HAP-1 (cell line): ENCODE measurements around the gene ALB.

Experiments used
- DNase-seq, 2 experiments: peaks; one replicate each; pipeline ENCODE4 v3.0.0-alpha.2; 2016 to 2020; ENCODE audit warnings: low spot score in 2 of 2
- H3K27me3 ChIP-seq: fragments of 250-450 bp; sonication (Bioruptor Pico); 2 replicates; pipeline ENCODE4 v1.5.1; 2020; ENCODE audit warnings: low read depth, mild to moderate bottlenecking, moderate library complexity
- H3K36me3 ChIP-seq: fragments of 250-450 bp; sonication (Bioruptor Pico); replicated peaks from 2 replicates; pipeline ENCODE4 v1.5.1; 2020; ENCODE audit warnings: mild to moderate bottlenecking
- H3K4me1 ChIP-seq: fragments of 250-450 bp; sonication (Bioruptor Pico); 2 replicates; pipeline ENCODE4 v1.5.1; 2020; ENCODE audit warnings: mild to moderate bottlenecking
- H3K4me3 ChIP-seq: fragments of 250-450 bp; sonication (Bioruptor Pico); 2 replicates; pipeline ENCODE4 v1.5.1; 2020; ENCODE audit warnings: mild to moderate bottlenecking, moderate library complexity
- H3K9me3 ChIP-seq: fragments of 250-450 bp; sonication (Bioruptor Pico); 2 replicates; pipeline ENCODE4 v1.5.1; 2020; ENCODE audit warnings: mild to moderate bottlenecking, moderate library complexity
- in situ Hi-C: fragments of 300-500 bp; cut with MboI; formaldehyde crosslinking; loops from 3 replicates; pipeline ENCODE4 v1.14.3; 2020; ENCODE audit warnings: low sequenced_read_pairs, inconsistent platforms, mixed read lengths

ALB gene

GRCh38 chr4:73413294-73413755 lies 9.2 kb downstream of the ALB start:
- no peak for DNase-seq
- in situ Hi-C loops, result no loop called here
- H3K4me1 ChIP-seq, result peaks cover 11% of the 10 kb centered on the region
- H3K36me3 ChIP-seq, result no peaks in the 10 kb centered on the region
- no peaks in the 10 kb centered on the region for H3K9me3 ChIP-seq
- no peak overlapping the region for H3K4me3 ChIP-seq
- H3K27me3 ChIP-seq, result no peaks in the 10 kb centered on the region

DNA sequence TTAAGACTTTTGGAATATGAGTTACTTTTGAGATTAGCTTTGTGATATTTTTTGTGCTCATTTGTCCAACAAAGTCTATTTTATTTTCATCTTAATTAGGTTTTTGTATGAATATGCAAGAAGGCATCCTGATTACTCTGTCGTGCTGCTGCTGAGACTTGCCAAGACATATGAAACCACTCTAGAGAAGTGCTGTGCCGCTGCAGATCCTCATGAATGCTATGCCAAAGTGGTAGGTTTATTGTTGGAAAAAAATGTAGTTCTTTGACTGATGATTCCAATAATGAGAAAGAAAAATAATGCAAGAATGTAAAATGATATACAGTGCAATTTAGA lies 10.8 kb downstream of the ALB start:
- Histone ChIP-seq H3K36me3 (no peaks in the 10 kb centered on the region), H3K27me3 (no peaks in the 10 kb centered on the region), H3K4me1 (peaks cover 11% of the 10 kb centered on the region), H3K9me3 (no peaks in the 10 kb centered on the region), H3K4me3 (no peak overlapping the region)
- in situ Hi-C loops, result no loop called here
- DNase-seq, result no peak

DNA sequence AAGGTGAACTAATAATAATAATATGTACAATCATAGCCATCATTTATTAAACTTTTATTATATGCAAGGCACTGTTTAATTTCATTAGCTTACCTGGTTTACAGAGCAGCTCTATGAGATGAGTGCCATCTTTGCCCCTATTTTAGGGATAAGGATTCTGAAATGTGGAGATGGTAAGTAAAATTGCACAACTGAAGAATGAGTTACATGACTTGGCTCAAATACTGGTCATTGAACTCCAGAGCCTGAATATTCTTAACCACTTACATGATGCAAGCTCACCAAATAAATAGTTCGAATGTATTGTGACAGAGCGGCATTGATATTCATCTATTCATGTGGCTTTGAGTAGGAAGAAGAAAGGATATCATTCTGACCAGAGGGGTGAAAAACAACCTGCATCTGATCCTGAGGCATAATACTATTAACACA lies 11.7 kb downstream of the ALB start:
- H3K9me3 ChIP-seq, result no peaks in the 10 kb centered on the region
- H3K4me3 ChIP-seq, result no peak overlapping the region
- in situ Hi-C loops, result no loop called here
- H3K4me1 ChIP-seq, result peaks cover 13% of the 10 kb centered on the region
- H3K36me3 ChIP-seq, result no peaks in the 10 kb centered on the region
- peak in 1 of 2 experiments; percentile 69 for DNase-seq
- H3K27me3 ChIP-seq, result no peaks in the 10 kb centered on the region

DNA sequence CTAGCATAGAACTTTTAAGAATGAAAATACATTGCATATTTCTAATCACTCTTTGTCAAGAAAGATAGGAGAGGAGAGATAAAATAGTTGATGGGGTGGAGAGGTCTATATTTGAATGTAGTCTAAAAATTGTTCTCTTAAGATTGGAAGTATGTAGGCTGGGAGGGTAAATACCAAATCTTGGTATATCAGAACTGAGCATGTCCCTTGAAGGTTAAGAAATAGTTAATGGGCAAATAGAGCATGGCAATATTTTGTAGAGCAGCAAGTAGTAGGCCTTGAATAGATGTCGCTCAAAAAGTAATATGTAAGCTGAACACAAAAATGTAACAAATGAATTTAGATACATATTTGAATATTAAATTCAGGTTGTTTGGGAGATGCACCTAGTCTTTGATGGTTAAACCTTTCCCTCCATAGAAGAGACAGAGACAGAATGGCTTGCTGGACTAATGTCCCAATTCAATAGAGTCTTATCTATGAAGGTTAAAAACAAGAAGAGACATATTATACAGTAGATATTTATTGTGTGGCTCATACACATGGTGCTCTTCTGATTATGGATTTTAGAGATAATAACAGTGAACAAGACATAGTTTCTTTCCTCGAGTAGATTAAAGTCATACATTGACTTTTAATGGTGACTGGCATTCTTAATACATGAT lies 12.5 kb downstream of the ALB start:
- Histone ChIP-seq H3K36me3 (no peaks in the 10 kb centered on the region), H3K4me3 (no peak overlapping the region), H3K4me1 (peaks cover 13% of the 10 kb centered on the region), H3K27me3 (no peaks in the 10 kb centered on the region), H3K9me3 (no peaks in the 10 kb centered on the region)
- DNase-seq, result no peak
- in situ Hi-C loops, result no loop called here

DNA sequence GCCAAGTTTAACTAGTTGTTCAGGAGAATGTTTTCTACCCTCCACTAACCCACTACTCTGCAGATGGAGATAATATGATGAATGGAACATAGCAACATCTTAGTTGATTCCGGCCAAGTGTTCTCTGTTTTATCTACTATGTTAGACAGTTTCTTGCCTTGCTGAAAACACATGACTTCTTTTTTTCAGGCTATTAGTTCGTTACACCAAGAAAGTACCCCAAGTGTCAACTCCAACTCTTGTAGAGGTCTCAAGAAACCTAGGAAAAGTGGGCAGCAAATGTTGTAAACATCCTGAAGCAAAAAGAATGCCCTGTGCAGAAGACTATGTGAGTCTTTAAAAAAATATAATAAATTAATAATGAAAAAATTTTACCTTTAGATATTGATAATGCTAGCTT lies 13.3 kb downstream of the ALB start:
- in situ Hi-C loops, result no loop called here
- no peaks in the 10 kb centered on the region for H3K36me3 ChIP-seq
- DNase-seq, result no peak
- no peak overlapping the region for H3K4me3 ChIP-seq
- no peaks in the 10 kb centered on the region for H3K27me3 ChIP-seq
- peaks cover 13% of the 10 kb centered on the region for H3K4me1 ChIP-seq
- no peaks in the 10 kb centered on the region for H3K9me3 ChIP-seq

- Histone ChIP-seq H3K9me3 (no peaks in the 10 kb centered on the region), H3K27me3 (no peaks in the 10 kb centered on the region), H3K4me1 (peaks cover 13% of the 10 kb centered on the region), H3K36me3 (no peaks in the 10 kb centered on the region), H3K4me3 (no peak overlapping the region)
- DNase-seq, result no peak
- in situ Hi-C loops, result no loop called here
Observed at GRCh38 chr4:73417973-73418372, 13.9 kb downstream of the ALB start.

- Histone ChIP-seq H3K4me3 (no peak overlapping the region), H3K27me3 (no peaks in the 10 kb centered on the region), H3K4me1 (peaks cover 13% of the 10 kb centered on the region), H3K9me3 (no peaks in the 10 kb centered on the region), H3K36me3 (no peaks in the 10 kb centered on the region)
- no peak for DNase-seq
- in situ Hi-C loops, result no loop called here
Observed at GRCh38 chr4:73418677-73419076, 14.6 kb downstream of the ALB start.

DNA sequence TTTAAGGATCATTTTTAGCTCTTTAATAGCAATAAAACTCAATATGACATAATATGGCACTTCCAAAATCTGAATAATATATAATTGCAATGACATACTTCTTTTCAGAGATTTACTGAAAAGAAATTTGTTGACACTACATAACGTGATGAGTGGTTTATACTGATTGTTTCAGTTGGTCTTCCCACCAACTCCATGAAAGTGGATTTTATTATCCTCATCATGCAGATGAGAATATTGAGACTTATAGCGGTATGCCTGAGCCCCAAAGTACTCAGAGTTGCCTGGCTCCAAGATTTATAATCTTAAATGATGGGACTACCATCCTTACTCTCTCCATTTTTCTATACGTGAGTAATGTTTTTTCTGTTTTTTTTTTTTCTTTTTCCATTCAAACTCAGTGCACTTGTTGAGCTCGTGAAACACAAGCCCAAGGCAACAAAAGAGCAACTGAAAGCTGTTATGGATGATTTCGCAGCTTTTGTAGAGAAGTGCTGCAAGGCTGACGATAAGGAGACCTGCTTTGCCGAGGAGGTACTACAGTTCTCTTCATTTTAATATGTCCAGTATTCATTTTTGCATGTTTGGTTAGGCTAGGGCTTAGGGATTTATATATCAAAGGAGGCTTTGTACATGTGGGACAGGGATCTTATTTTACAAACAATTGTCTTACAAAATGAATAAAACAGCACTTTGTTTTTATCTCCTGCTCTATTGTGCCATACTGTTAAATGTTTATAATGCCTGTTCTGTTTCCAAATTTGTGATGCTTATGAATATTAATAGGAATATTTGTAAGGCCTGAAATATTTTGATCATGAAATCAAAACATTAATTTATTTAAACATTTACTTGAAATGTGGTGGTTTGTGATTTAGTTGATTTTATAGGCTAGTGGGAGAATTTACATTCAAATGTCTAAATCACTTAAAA lies 15.3 kb downstream of the ALB start:
- peak; percentile 36 to 46 for DNase-seq
- Histone ChIP-seq H3K27me3 (no peaks in the 10 kb centered on the region), H3K4me1 (peaks cover 13% of the 10 kb centered on the region), H3K4me3 (no peak overlapping the region), H3K9me3 (no peaks in the 10 kb centered on the region), H3K36me3 (no peaks in the 10 kb centered on the region)
- in situ Hi-C loops, result no loop called here

- Histone ChIP-seq H3K27me3 (no peaks in the 10 kb centered on the region), H3K4me1 (peaks cover 12% of the 10 kb centered on the region), H3K36me3 (no peaks in the 10 kb centered on the region), H3K9me3 (no peaks in the 10 kb centered on the region), H3K4me3 (no peak overlapping the region)
- in situ Hi-C loops, result no loop called here
- DNase-seq, result no peak
Observed at GRCh38 chr4:73420615-73421014, 16.5 kb downstream of the ALB start.

- no peak for DNase-seq
- Histone ChIP-seq H3K27me3 (no peaks in the 10 kb centered on the region), H3K9me3 (no peaks in the 10 kb centered on the region), H3K36me3 (no peaks in the 10 kb centered on the region), H3K4me1 (peaks cover 9% of the 10 kb centered on the region), H3K4me3 (no peak overlapping the region)
- in situ Hi-C loops, result no loop called here
Observed at GRCh38 chr4:73421708-73422457, 17.8 kb downstream of the ALB start.

DNA sequence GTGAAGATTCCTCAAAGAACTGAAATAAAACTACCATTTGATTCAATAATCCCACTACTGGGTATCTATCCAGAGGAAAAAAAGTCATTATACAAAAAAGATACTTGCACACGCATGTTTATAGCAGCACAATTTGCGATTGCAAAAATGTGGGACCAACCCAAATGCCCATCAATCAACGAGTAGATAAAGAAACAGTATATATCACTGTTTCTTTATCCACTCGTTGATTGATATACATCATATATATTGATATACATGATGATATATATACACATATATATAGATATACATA lies 18.3 kb downstream of the ALB start:
- no peaks in the 10 kb centered on the region for H3K27me3 ChIP-seq
- H3K4me1 ChIP-seq, result peaks cover 9% of the 10 kb centered on the region
- no peaks in the 10 kb centered on the region for H3K36me3 ChIP-seq
- in situ Hi-C loops, result no loop called here
- no peaks in the 10 kb centered on the region for H3K9me3 ChIP-seq
- no peak overlapping the region for H3K4me3 ChIP-seq
- DNase-seq, result no peak

GRCh38 chr4:73423184-73423583 lies 19.1 kb downstream of the ALB start:
- in situ Hi-C loops, result no loop called here
- H3K36me3 ChIP-seq, result no peaks in the 10 kb centered on the region
- no peak overlapping the region for H3K4me3 ChIP-seq
- no peaks in the 10 kb centered on the region for H3K9me3 ChIP-seq
- no peak for DNase-seq
- peaks cover 9% of the 10 kb centered on the region for H3K4me1 ChIP-seq
- no peaks in the 10 kb centered on the region for H3K27me3 ChIP-seq

DNA sequence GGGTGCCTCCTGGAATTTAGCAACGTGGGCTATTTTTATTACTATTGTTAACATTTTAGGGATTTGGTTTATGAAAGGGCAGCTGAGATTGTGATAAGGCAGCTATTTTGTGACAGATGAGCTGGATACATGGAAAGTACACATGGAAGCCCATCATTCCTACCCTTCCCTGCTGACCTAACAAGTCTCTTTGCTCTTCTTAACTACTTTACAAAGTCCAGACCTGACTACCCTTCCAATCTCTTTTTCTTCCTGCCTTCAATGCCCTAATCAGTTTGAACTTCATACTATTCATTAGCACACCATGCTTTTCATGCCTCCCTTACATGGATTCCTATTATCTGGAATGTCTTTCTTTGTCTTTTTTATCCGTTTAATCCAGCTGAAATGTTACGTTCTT lies 22.6 kb downstream of the ALB start:
- no peaks in the 10 kb centered on the region for H3K4me1 ChIP-seq
- H3K9me3 ChIP-seq, result no peaks in the 10 kb centered on the region
- in situ Hi-C loops, result loop anchor here (25.0 kb wide), 1 partner anchor 236 kb away; no protein-coding TSS in a partner anchor
- no peak overlapping the region for H3K4me3 ChIP-seq
- H3K27me3 ChIP-seq, result no peaks in the 10 kb centered on the region
- no peak for DNase-seq
- no peaks in the 10 kb centered on the region for H3K36me3 ChIP-seq

- DNase-seq, result no peak
- H3K4me1 ChIP-seq, result no peaks in the 10 kb centered on the region
- H3K4me3 ChIP-seq, result no peak overlapping the region
- H3K27me3 ChIP-seq, result no peaks in the 10 kb centered on the region
- H3K9me3 ChIP-seq, result no peaks in the 10 kb centered on the region
- H3K36me3 ChIP-seq, result no peaks in the 10 kb centered on the region
- in situ Hi-C loops, result loop anchor here (25.0 kb wide), 1 partner anchor 233 kb away; no protein-coding TSS in a partner anchor
Observed at GRCh38 chr4:73429118-73429517, 25.0 kb downstream of the ALB start.
